Measurements from ENCODE around the gene NDUFA13. TPM values are rescaled to one million over a fixed set of nuclear protein-coding genes. Genes with fewer than 3 reads are reported as not detected.
"Not testable (repeated sequence)": the region's sequence is repeated elsewhere in the genome, so short reads cannot be mapped to it uniquely, and the experiment has no call there.

NDUFA13 gene
- 100 to 1,000 TPM; 314 to 363 TPM for total RNA-seq

DNA sequence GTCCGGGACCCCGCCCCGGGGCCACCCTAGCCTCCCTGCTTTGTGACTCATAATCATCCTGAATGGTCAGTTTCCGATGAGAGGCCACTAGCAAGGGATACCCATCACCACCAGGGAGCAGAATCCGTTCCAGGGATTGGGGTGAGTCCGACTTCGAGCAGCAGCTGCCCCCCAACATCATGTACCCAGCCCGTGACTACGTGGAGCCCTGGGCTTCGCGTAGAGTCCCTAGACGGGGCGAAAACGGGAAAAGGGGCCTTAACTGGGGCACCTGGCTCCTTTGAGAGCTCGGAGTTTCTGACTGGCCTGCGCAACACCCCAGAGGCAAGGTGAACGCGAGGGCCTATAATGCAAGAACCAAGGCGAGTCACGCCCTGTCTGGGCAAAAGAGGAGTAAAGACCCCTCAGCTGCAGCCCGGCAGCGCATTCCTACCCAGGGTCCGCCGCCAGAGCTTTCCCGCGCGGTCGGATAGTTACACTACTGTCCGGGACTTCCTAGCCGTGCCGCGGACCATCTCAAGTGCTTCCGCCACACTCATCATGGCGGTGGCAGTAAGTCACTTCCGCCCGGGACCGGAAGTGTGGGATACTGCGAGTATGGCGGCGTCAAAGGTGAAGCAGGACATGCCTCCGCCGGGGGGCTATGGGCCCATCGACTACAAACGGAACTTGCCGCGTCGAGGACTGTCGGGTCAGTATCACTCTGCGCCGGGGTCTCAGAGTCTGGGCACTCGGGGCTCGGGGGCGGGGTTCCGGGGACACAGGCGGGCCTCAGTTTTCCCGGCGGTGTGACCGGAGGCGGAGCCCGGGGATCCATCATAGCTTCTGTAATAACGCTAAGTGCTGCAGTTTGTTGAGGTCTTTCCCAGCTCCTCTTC is at the start of gene NDUFA13:
Gene NDUFA13 (plus strand): TSS at position 584 of the 878 bp plus-strand sequence. CDS start 14 bp downstream, at position 598.
- peak; percentile 93 for DNase-seq
- H3K9me3 Mint-ChIP-seq = no peaks in the 10 kb centered on the region
- no peaks in the 10 kb centered on the region for H3K27me3 Mint-ChIP-seq
- H3K27ac Mint-ChIP-seq = peak within 1 kb of the TSS; percentile 97
- H3K4me3 Mint-ChIP-seq = peak within 1 kb of the TSS; percentile 93
- CTCF ChIA-PET = interaction anchor here (0.6 to 2.5 kb wide), 4 partner anchors 16 to 225 kb away, joined by 3 to 7 read pairs (median 4); no protein-coding TSS in a partner anchor
- peaks cover 26% of the 10 kb centered on the region for H3K36me3 Mint-ChIP-seq (ENCODE audit: low read depth)
- peaks cover 26% of the 10 kb centered on the region for H3K4me1 Mint-ChIP-seq
- POLR2A ChIA-PET = interaction anchor here (0.7 kb wide), 1 partner anchor 1146 kb away, joined by 3 read pairs; the partner anchor contains the start of gene ZNF626

DNA sequence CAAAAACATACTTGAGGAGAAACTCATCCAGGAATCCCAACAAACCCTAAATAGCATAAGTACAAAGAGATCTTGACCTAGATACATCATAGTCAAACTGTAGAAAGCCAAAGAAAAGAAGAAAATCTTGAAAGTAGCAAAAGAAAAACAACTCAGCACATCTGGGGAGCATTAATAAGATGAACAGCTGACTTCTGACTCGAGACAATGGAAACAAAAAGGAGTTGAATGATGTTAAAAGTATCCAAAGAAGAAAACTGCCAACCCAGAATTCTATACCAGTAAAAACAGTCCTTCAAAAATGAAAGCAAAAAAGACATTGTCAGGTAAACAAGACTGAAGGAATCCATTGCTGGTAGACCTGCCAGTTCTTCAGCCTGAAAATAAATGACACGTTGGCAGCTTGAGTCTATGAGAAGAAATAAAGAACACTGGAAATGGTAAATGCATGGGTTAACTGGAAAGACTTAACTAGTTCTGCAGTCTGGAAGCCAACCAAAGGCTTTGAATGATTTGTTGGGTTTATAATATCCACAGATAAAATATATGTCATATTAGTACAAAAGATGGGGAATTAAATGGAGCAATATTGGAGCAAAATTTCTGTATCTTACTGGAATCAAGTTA is 47.5 kb upstream of the NDUFA13 start:
- ChIA-PET POLR2A (no interaction called here), CTCF (interaction anchor here (1.2 kb wide), 1 partner anchor 23 kb away, joined by 3 read pairs; no protein-coding TSS in a partner anchor)
- Mint-ChIP-seq H3K27ac (peak overlapping the region; percentile 21), H3K4me1 (peaks cover 53% of the 10 kb centered on the region), H3K9me3 (peaks cover 35% of the 10 kb centered on the region), H3K27me3 (no peaks in the 10 kb centered on the region), H3K4me3 (no peak overlapping the region), H3K36me3 (ENCODE audit: low read depth) (peaks cover 77% of the 10 kb centered on the region)
- no peak for DNase-seq

DNA sequence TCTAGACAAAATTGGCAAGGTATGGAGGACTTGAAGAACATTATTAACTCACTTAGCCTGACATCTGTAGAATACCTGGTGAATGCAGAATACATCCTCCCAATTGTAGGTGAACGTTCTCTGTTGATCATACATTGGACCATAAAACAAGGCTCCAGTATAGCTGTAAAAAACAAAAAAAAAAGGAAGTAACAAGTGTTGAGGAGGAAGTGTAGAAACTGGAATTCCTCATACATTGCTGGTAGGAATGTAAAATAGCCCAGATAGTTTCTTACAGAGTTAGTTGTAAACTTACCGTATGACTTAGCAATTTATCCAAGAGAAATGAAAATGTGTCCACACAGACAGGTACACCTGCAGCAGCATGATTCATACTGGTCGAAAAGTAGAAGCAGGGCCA is 45.4 kb upstream of the NDUFA13 start:
- H3K27ac Mint-ChIP-seq = no peak overlapping the region
- ChIA-PET POLR2A (no interaction called here), CTCF (interaction anchor here (0.7 to 1.3 kb wide), 2 partner anchors 10 to 22 kb away, joined by 3 to 5 read pairs; no protein-coding TSS in a partner anchor)
- H3K27me3 Mint-ChIP-seq = no peaks in the 10 kb centered on the region
- H3K4me3 Mint-ChIP-seq = no peak overlapping the region
- H3K9me3 Mint-ChIP-seq = peaks cover 30% of the 10 kb centered on the region
- no peak for DNase-seq
- H3K4me1 Mint-ChIP-seq = peaks cover 60% of the 10 kb centered on the region
- H3K36me3 Mint-ChIP-seq (ENCODE audit: low read depth) = peaks cover 75% of the 10 kb centered on the region

DNA sequence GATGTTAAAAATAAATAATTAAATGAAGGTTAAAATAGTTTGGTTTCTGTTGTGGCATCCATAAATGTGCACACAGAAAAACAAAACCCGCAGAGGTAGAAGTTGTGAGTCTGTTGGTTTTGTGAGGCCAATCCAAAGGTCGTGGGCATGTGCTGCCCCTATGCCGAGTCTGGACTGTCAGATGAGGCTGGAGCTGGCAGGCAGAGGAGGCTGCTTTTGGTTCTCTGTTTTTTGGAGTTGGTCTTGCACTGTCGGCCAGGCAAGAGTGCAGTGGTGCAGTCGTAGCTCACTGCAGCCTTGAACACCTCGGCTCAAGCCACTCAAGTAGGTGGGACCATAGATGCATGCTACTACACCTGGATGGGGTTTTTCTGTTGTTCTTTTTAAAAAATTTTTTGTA is 44.3 kb upstream of the NDUFA13 start:
- H3K9me3 Mint-ChIP-seq = peaks cover 21% of the 10 kb centered on the region
- POLR2A ChIA-PET = no interaction called here

GRCh38 chr19:19472106-19472505 is 43.9 kb upstream of the NDUFA13 start:
- Mint-ChIP-seq H3K9me3 (peaks cover 18% of the 10 kb centered on the region), H3K27ac (peak overlapping the region; percentile 92), H3K36me3 (ENCODE audit: low read depth) (peaks cover 67% of the 10 kb centered on the region), H3K4me1 (peaks cover 70% of the 10 kb centered on the region)
- H3K27me3 Mint-ChIP-seq, POLR2A ChIA-PET, DNase-seq, H3K4me3 Mint-ChIP-seq: not testable (repeated sequence)
- CTCF ChIA-PET = interaction anchor here (2.0 kb wide), 1 partner anchor 18 kb away, joined by 5 read pairs; no protein-coding TSS in a partner anchor

More for the DNA sequence above, 44.3 kb upstream of the NDUFA13 start:
- H3K27ac Mint-ChIP-seq = peak overlapping the region; percentile 92
- H3K36me3 Mint-ChIP-seq (ENCODE audit: low read depth) = peaks cover 71% of the 10 kb centered on the region
- CTCF ChIA-PET = interaction anchor here (0.6 to 2.0 kb wide), 2 partner anchors 19 to 21 kb away, joined by 3 to 5 read pairs; no protein-coding TSS in a partner anchor
- peaks cover 66% of the 10 kb centered on the region for H3K4me1 Mint-ChIP-seq
- H3K4me3 Mint-ChIP-seq = no peak overlapping the region
- DNase-seq = no peak
- H3K27me3 Mint-ChIP-seq = no peaks in the 10 kb centered on the region

GRCh38 chr19:19475015-19475765 is 40.8 kb upstream of the NDUFA13 start:
- Mint-ChIP-seq H3K27ac (peak overlapping the region; percentile 85), H3K4me1 (peaks cover 86% of the 10 kb centered on the region), H3K4me3 (no peak overlapping the region), H3K27me3 (no peaks in the 10 kb centered on the region), H3K9me3 (no peaks in the 10 kb centered on the region), H3K36me3 (ENCODE audit: low read depth) (peaks cover 51% of the 10 kb centered on the region)
- DNase-seq = no peak
- POLR2A ChIA-PET = no interaction called here
- CTCF ChIA-PET = interaction anchor here (0.5 to 1.5 kb wide), 5 partner anchors 10 to 467 kb away, joined by 3 to 5 read pairs (median 3); partner anchors contain the start of gene GATAD2A

DNA sequence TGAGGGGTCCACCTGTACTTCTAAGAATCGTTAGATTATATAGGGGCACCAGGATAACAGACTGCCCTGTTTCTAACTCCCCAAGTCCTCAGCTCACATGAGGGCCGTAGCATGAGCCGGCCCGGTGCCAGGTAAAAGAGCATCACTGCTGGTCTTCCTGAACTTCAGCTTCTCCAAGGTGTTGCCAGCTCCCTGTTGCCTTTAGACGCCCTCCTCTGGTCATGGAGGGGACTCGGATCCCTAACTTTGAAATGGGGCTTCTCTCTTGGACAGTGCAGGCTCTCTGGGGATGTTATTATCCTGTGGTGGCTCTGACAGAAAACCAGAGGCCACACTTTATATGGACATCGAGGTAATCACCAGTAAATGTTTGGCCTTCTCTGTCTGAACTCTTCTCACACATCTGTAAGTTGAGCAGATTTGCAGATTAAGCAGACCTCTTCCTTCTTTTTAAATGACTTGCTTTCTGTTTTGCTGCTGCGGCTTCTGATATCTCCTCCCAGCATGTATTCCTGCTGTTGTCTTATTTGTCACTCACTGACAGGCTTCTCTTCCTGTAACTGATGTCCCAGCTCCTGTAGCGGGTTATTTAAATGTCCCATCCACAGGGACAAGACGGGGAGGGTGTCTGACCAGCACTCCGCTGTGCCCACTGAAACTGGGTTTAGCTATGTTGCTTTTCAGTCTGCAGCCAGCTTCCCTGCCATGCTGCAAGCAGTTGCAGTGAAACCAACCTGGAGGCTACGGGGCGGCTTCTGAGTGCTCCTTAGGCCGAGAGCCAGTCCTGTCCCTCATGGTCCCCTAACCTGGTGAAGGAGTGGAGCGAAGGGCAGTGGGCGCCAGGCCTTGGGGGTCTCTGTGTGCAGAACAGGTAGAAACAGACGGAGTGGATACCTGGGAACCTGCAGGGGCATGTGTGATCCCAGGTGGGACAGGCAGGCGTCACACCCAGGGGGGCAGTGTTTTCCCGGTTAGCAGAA is 39.9 kb upstream of the NDUFA13 start:
- POLR2A ChIA-PET = no interaction called here
- Mint-ChIP-seq H3K27ac (peak overlapping the region; percentile 84), H3K4me1 (peaks cover 88% of the 10 kb centered on the region), H3K36me3 (ENCODE audit: low read depth) (peaks cover 49% of the 10 kb centered on the region), H3K9me3 (no peaks in the 10 kb centered on the region), H3K4me3 (no peak overlapping the region), H3K27me3 (no peaks in the 10 kb centered on the region)
- CTCF ChIA-PET = interaction anchor here (0.9 to 1.5 kb wide), 4 partner anchors 32 to 112 kb away, joined by 3 to 5 read pairs (median 4); partner anchors contain the start of gene GATAD2A
- no peak for DNase-seq

DNA sequence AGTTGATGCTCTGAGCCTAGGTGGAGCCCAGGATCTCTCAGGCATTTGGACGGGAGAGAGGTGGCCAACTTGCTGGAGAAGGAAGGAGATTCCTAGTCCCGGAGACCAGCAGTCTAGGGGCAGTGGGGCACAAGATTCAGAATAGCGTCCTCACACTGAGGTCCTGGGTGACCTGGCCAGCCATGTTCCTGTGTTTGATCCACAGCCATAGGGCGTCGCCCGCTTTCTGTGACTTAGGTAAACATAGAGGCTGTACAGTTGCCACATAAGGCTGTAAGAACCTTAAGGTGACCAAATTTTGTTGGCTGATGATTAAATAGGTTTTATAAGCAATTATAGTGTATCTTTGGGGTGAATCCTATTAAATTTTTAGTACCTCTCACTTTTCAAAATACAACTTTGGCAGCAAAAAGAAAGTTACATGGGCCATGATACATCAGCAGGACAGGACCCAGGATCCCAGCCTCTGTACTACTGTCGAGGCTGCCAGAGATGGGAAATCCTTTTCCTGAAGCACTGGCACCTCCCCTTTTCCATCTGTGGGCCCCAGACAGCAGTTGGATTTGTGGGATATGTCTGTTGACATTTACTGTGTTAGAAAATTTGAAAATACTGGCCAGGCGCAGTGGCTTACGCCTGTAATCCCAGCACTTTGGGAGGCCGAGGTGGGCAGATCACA is 38.2 kb upstream of the NDUFA13 start:
- Mint-ChIP-seq H3K4me3 (no peak overlapping the region), H3K4me1 (peaks cover 76% of the 10 kb centered on the region), H3K27ac (peak overlapping the region; percentile 37), H3K9me3 (no peaks in the 10 kb centered on the region), H3K36me3 (ENCODE audit: low read depth) (peaks cover 41% of the 10 kb centered on the region), H3K27me3 (no peaks in the 10 kb centered on the region)
- no peak for DNase-seq
- ChIA-PET POLR2A (no interaction called here), CTCF (no interaction called here)

DNA sequence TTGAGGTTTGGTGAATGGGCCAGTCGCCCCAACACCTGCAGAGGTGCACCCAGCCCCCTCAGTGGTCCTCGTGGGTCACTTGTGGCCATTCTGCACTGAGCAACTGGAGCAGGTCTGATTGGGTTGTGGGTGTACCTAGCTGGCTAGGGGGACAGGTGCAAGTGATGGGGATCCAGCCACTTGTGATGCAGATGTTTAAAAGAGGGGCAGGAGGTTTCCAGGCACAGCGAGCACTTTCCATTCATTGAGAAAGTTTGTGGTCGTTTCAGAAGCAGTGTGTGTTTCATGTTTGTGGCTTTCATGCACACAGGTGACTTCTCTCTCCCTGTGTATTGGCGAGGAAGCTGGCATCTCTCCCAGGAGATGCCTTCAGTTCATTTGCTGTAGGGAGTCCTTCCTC is 35.3 kb upstream of the NDUFA13 start:
- peak overlapping the region; percentile 19 for H3K27ac Mint-ChIP-seq
- H3K4me1 Mint-ChIP-seq = peaks cover 60% of the 10 kb centered on the region
- H3K9me3 Mint-ChIP-seq = no peaks in the 10 kb centered on the region
- DNase-seq = peak; percentile 32
- peaks cover 32% of the 10 kb centered on the region for H3K36me3 Mint-ChIP-seq (ENCODE audit: low read depth)
- ChIA-PET POLR2A (no interaction called here), CTCF (interaction anchor here (1.5 to 2.0 kb wide), 2 partner anchors 10 to 11 kb away, joined by 3 to 7 read pairs; no protein-coding TSS in a partner anchor)
- H3K27me3 Mint-ChIP-seq = no peaks in the 10 kb centered on the region
- no peak overlapping the region for H3K4me3 Mint-ChIP-seq

DNA sequence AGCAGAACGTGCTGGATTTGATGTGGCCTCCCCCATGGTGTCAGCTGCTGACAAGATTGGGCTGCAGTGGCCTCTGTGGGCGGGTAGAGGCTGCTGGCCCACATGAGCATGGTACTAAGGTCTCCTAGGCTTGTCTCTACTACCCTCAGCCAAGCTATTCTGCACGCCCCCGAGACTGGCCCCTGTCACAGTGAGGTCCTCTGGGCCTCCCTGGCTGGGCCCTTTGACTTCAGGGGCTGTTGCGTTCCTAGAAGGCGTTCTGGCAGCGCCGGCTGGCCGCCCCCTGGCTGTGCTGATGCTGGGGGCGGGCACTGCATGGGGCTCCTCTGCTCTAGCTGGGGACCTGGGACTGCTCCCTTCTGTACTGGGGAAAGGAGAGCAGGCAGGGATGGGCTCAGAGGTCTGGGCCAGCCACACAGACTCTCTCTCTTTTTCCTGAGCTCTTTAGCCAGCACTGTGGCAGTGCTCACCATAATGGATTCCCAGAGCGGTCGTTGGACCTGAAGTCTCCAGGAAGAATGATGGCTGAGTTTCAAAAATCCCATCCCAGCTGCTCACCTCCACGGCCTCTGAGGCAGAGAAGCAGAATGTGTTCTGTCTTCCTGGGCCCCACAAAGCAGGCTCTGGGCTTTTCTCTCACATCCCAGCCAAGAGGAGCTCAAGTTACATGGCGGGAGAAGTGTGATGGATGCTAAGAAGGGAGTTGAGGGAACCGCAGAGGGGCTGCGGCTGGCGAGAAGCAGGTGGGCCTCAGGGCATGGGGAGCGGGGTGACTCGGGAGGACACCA is 33.0 kb upstream of the NDUFA13 start:
- POLR2A ChIA-PET = no interaction called here
- no peaks in the 10 kb centered on the region for H3K9me3 Mint-ChIP-seq
- DNase-seq = no peak
- H3K4me1 Mint-ChIP-seq = peaks cover 54% of the 10 kb centered on the region
- H3K36me3 Mint-ChIP-seq (ENCODE audit: low read depth) = peaks cover 25% of the 10 kb centered on the region
- H3K27ac Mint-ChIP-seq = peak overlapping the region; percentile 69
- no peak overlapping the region for H3K4me3 Mint-ChIP-seq
- H3K27me3 Mint-ChIP-seq = no peaks in the 10 kb centered on the region
- CTCF ChIA-PET = interaction anchor here (0.6 to 2.0 kb wide), 6 partner anchors 8 to 87 kb away, joined by 3 to 7 read pairs (median 3); no protein-coding TSS in a partner anchor

All from activated CD4-positive, alpha-beta T cell treated with anti-CD3 and anti-CD28 coated beads, Interleukin-2, amount 10 ng/mL, durations not matched to agents 7 days and 5 days (primary cell).